Ishikawa (cell line): ENCODE results near the gene NOCT.

ENCODE experiments used
- CEBPB ChIP-seq: IDR thresholded peaks from 2 replicates; pipeline ENCODE4 v1.6.1; 2012
- CREB1 ChIP-seq: IDR thresholded peaks from 2 replicates; pipeline ENCODE4 v1.6.1; 2012; ENCODE audit warnings: low read depth
- EGR1 ChIP-seq: IDR thresholded peaks from 2 replicates; pipeline ENCODE4 v1.6.1; 2012
- EP300 ChIP-seq: IDR thresholded peaks from 2 replicates; pipeline ENCODE4 v1.6.1; 2012; ENCODE audit warnings: borderline replicate concordance
- FOXM1 ChIP-seq: IDR thresholded peaks from 2 replicates; pipeline ENCODE4 v1.6.1; 2012; ENCODE audit warnings: low read depth, borderline replicate concordance
- MAX ChIP-seq: IDR thresholded peaks from 2 replicates; pipeline ENCODE4 v1.6.1; 2012
- RAD21 ChIP-seq: IDR thresholded peaks from 2 replicates; pipeline ENCODE4 v1.6.1; 2012; ENCODE audit warnings: low read depth
- REST ChIP-seq: IDR thresholded peaks from 2 replicates; pipeline ENCODE4 v1.6.1; 2012; ENCODE audit warnings: low read depth, mild to moderate bottlenecking
- TAF1 ChIP-seq: IDR thresholded peaks from 2 replicates; pipeline ENCODE4 v1.6.1; 2012; ENCODE audit warnings: low read depth, mild to moderate bottlenecking
- TEAD4 ChIP-seq: IDR thresholded peaks from 2 replicates; pipeline ENCODE4 v1.6.1; 2012
- USF1 ChIP-seq: IDR thresholded peaks from 2 replicates; pipeline ENCODE4 v1.6.1; 2012
- YY1 ChIP-seq: IDR thresholded peaks from 2 replicates; pipeline ENCODE4 v1.6.1; 2012; ENCODE audit warnings: low read depth

GRCh38 chr4:139036885-139037284 lies 21.3 kb downstream of the NOCT start:
- no peak for TF ChIP-seq MAX
- no peak for TF ChIP-seq EP300
- TF ChIP-seq USF1, result no peak
- no peak for TF ChIP-seq TAF1
- TF ChIP-seq RAD21, result no peak
- no peak for TF ChIP-seq REST
- no peak for TF ChIP-seq YY1
- no peak for TF ChIP-seq EGR1
- TF ChIP-seq FOXM1, result no peak
- TF ChIP-seq CEBPB, result no peak
- no peak for TF ChIP-seq TEAD4
- no peak for TF ChIP-seq CREB1
